Body of pancreas (tissue), 4 donors: ENCODE results near the gene PIWIL1. TPM values are rescaled to one million over a fixed set of nuclear protein-coding genes. Genes with fewer than 3 reads are reported as not detected.

Experiments used
- ATAC-seq: fragments of 150-250 bp; one replicate; pipeline ENCODE4 v1.9.1; 2016
- DNase-seq, 4 donors: peaks; one replicate each; pipeline ENCODE4 v3.0.0-alpha.2; 2019
- H3K27ac ChIP-seq, 4 donors: fragments of 200-600 bp; sonication (generic); 1 replicate in 3 of 4; 2 replicates in 1 of 4; pipeline versions ENCODE4 v1.5.1 to v1.6.1; 2016 to 2019; ENCODE audit warnings: mild to moderate bottlenecking in 1 of 4, mixed read lengths in 1 of 4, moderate library complexity in 1 of 4
- H3K27me3 ChIP-seq, 2 donors: fragments of 200-600 bp; sonication (generic); one replicate each; pipeline ENCODE4 v1.6.0; 2016; ENCODE audit warnings: mild to moderate bottlenecking in 1 of 2
- H3K36me3 ChIP-seq, 2 donors: fragments of 200-600 bp; sonication (generic); replicated peaks in 1 of 2; 2 replicates each; pipeline ENCODE4 v1.5.1; 2016; ENCODE audit warnings: low read depth in 2 of 2; ENCODE audit not compliant: insufficient read depth in 1 of 2
- H3K4me1 ChIP-seq: fragments of 200-600 bp; sonication (generic); one replicate; pipeline ENCODE4 v1.6.0; 2016
- H3K4me3 ChIP-seq, 2 donors: fragments of 200-600 bp; sonication (generic); 1 replicate in 1 of 2; 2 replicates in 1 of 2; pipeline ENCODE4 v1.5.1; 2016 to 2019
- H3K9me3 ChIP-seq, 3 donors: fragments of 200-600 bp; sonication (generic); 1 replicate in 2 of 3; 2 replicates in 1 of 3; pipeline ENCODE4 v1.5.1; 2016
- POLR2A ChIP-seq, 3 donors: fragments of 450-650 bp; IDR thresholded peaks; one replicate each; pipeline ENCODE4 v1.6.1; 2016; ENCODE audit warnings: antibody characterized with exemption in 3 of 3, mild to moderate bottlenecking in 2 of 3
- WGBS, 2 donors: methylation state at CpG; one replicate each; pipeline ENCODE4 v1.1.5; 2017; 5-methylcytosine and 5-hydroxymethylcytosine counted together
- intact Hi-C: fragments of 100-400 bp; cut with DNase I; formaldehyde crosslinking; loops from one replicate; pipeline ENCODE4 v1.15.1; 2023
- total RNA-seq, 2 donors: library from RNA; depleted of rRNA; stranded (reverse); fragments of >200 nt; gene quantifications; one replicate each; pipeline ENCODE4 v1.1.0, GENCODE V29; 2016
- TF ChIP-seq, protein P1 (sequence below), 7 experiments: fragments of 450-650 bp in 4 of 7; fragments of 200-600 bp in 3 of 7; sonication (generic) in 3 of 7; IDR thresholded peaks; one replicate each; pipeline ENCODE4 v1.5.1; 2016 to 2019; ENCODE audit warnings: antibody characterized with exemption in 7 of 7

The PIWIL1 gene
- total RNA-seq, 2 donors from 2014 or later: not detected

DNA sequence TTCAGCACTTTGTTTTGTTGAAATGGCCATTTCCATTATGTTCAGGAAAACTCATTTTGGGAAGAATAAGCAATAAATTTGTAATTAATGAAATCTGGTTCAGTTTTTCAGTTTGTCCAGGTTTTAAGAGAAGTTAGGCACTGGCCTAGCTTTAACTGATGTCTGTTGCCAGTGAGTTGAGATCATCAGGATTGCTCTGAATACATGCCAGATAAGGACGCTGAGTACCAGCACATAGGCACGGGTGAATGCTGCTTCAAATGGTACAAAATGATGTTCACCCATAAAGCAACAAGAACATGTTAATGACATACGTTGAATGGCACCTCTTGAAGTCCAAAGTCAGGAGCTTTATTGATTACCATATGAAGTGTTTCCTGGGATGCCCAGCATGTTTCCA is 46.5 kb downstream of the PIWIL1 start:
- TF ChIP-seq, protein P1, sequence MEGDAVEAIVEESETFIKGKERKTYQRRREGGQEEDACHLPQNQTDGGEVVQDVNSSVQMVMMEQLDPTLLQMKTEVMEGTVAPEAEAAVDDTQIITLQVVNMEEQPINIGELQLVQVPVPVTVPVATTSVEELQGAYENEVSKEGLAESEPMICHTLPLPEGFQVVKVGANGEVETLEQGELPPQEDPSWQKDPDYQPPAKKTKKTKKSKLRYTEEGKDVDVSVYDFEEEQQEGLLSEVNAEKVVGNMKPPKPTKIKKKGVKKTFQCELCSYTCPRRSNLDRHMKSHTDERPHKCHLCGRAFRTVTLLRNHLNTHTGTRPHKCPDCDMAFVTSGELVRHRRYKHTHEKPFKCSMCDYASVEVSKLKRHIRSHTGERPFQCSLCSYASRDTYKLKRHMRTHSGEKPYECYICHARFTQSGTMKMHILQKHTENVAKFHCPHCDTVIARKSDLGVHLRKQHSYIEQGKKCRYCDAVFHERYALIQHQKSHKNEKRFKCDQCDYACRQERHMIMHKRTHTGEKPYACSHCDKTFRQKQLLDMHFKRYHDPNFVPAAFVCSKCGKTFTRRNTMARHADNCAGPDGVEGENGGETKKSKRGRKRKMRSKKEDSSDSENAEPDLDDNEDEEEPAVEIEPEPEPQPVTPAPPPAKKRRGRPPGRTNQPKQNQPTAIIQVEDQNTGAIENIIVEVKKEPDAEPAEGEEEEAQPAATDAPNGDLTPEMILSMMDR (IDR thresholded peaks at IDR 0.05): no peak
- WGBS, 2 donors: 52 to 54% methylated on average over 3 of the region's 3 CpGs
- no peaks in the 10 kb centered on the region for H3K27me3 ChIP-seq

GRCh38 chr12:130385193-130385592 is 47.5 kb downstream of the PIWIL1 start:
- no peak for ATAC-seq
- TF ChIP-seq POLR2A (IDR thresholded peaks at IDR 0.05): no peak
- TF ChIP-seq, protein P1 (IDR thresholded peaks at IDR 0.05): no peak
- intact Hi-C loops: no loop called here

More for the DNA sequence above, 46.5 kb downstream of the PIWIL1 start:
- intact Hi-C loops: no loop called here
- no peak for ATAC-seq
- Histone ChIP-seq H3K27ac (no peak overlapping the region), H3K4me3 (no peak overlapping the region), H3K4me1 (no peaks in the 10 kb centered on the region), H3K36me3 (no peaks in the 10 kb centered on the region), H3K9me3 (no peaks in the 10 kb centered on the region)
- DNase-seq: no peak

DNA sequence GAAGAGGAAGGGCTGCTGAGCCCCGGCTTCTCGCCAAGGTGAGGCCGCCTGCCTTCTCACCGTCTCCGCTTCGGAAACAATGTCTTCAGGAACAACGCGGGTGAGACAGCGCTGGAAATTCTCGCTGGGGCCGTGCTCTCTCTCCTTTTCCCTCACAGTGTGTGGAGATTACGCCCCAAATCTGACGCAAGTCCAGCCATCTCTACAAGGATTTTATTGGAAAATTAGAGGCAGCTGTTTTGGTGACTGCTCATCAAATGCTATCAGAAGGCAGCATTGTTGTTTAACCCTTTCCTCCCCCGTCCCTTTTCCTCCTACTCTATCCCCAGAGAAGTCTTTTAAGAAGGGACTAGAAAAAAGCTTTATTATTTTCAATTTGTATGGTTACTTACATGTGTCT is 53.5 kb downstream of the PIWIL1 start:
- Histone ChIP-seq H3K36me3 (no peaks in the 10 kb centered on the region), H3K9me3 (no peaks in the 10 kb centered on the region), H3K27ac (no peak overlapping the region), H3K4me3 (no peak overlapping the region), H3K4me1 (no peaks in the 10 kb centered on the region), H3K27me3 (no peaks in the 10 kb centered on the region)
- no peak for TF ChIP-seq POLR2A (IDR thresholded peaks at IDR 0.05)
- TF ChIP-seq, protein P1 (IDR thresholded peaks at IDR 0.05): no peak
- DNase-seq (no peak), ATAC-seq (no peak)
- intact Hi-C loops: no loop called here
- WGBS, 2 donors: 35 to 39% methylated on average over 14 of the region's 14 CpGs

More at GRCh38 chr12:130385193-130385592, 47.5 kb downstream of the PIWIL1 start:
- no peak for DNase-seq
- 51 to 62% methylated on average over 4 of the region's 4 CpGs for WGBS, 2 donors
- H3K9me3 ChIP-seq: no peaks in the 10 kb centered on the region
- H3K4me1 ChIP-seq: no peaks in the 10 kb centered on the region
- no peaks in the 10 kb centered on the region for H3K27me3 ChIP-seq
- H3K4me3 ChIP-seq: no peak overlapping the region
- no peak overlapping the region for H3K27ac ChIP-seq
- no peaks in the 10 kb centered on the region for H3K36me3 ChIP-seq

DNA sequence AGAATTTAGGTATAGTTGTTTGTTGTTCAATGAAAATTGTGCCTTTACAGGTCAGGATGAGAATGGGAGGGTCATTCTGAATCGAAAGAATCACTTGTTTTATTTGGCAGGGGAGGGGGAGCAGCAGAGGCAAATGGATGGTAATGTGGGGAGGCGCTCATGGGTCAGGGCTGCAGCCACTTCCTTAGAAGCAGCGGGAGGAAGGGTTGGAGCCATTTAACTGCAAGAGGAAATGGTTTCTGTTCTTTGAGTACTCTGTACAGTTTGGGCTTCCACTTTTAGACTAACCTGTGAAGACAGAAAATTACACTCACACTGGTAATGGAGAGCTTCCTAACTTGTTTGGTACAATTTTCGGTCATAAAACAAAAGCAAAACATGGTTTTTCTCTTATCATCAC is 57.2 kb downstream of the PIWIL1 start:
- Histone ChIP-seq H3K27me3 (no peaks in the 10 kb centered on the region), H3K36me3 (no peaks in the 10 kb centered on the region), H3K9me3 (no peaks in the 10 kb centered on the region), H3K4me3 (no peak overlapping the region), H3K27ac (no peak overlapping the region), H3K4me1 (no peaks in the 10 kb centered on the region)
- DNase-seq (no peak), ATAC-seq (no peak)
- intact Hi-C loops: no loop called here
- WGBS, 2 donors: 42 to 62% methylated on average over 4 of the region's 4 CpGs
- no peak for TF ChIP-seq POLR2A (IDR thresholded peaks at IDR 0.05)
- TF ChIP-seq, protein P1 (IDR thresholded peaks at IDR 0.05): no peak

DNA sequence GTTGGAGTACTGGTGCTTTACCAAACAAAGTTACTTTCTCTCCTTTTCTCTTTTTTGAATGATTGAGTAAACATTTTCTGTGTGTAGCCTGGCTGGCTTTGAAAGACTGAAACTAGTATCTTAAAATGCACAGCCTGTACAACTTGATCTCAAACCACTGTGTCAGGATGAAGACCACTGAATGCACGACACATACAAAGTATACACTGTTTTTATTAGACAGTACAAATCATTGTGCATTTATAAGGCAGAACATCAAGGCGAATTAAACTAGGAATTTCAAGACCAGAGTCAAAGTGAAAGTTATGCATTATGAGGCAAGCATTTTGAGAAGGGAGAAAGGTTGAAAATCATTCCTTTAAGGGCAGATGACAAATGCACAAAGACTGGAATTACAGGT is 59.0 kb downstream of the PIWIL1 start:
- H3K9me3 ChIP-seq: no peaks in the 10 kb centered on the region
- no peak overlapping the region for H3K4me3 ChIP-seq
- intact Hi-C loops: no loop called here
- ATAC-seq (no peak), DNase-seq (no peak)
- no peaks in the 10 kb centered on the region for H3K36me3 ChIP-seq
- H3K27ac ChIP-seq: no peak overlapping the region
- 29 to 38% methylated on average over 2 of the region's 2 CpGs for WGBS, 2 donors
- TF ChIP-seq, protein P1 (IDR thresholded peaks at IDR 0.05): no peak
- no peak for TF ChIP-seq POLR2A (IDR thresholded peaks at IDR 0.05)
- no peaks in the 10 kb centered on the region for H3K27me3 ChIP-seq
- H3K4me1 ChIP-seq: no peaks in the 10 kb centered on the region
